DND-41 (cell line): ENCODE measurements around the gene HIBCH.
"Not testable (repeated sequence)": the region's sequence is repeated elsewhere in the genome, so short reads cannot be mapped to it uniquely, and the experiment has no call there.

Source experiments
- ATAC-seq: fragments of 200-7000 bp; cut with Tn5 transposase; 3 replicates; pipeline ENCODE4 v1.9.1; 2021; ENCODE audit warnings: low read depth; ENCODE audit not compliant: insufficient read depth
- DNase-seq: peaks from one replicate; pipeline ENCODE4 v3.0.0-alpha.2; 2020
- H2AFZ ChIP-seq: 2 replicates; pipeline ENCODE4 v1.6.0; 2012; ENCODE audit warnings: low read depth, low read length
- H3K27ac ChIP-seq: 2 replicates; pipeline ENCODE4 v1.5.1; 2012; ENCODE audit warnings: low read length, inconsistent platforms
- H3K27me3 ChIP-seq: fragments of 200-600 bp; sonication (generic); 2 replicates; pipeline ENCODE4 v1.6.0; 2012; ENCODE audit warnings: low read length, mild to moderate bottlenecking, inconsistent platforms; ENCODE audit not compliant: insufficient read depth, poor library complexity
- H3K36me3 ChIP-seq: 2 replicates; pipeline ENCODE4 v1.5.1; 2012; ENCODE audit warnings: low read length, inconsistent platforms; ENCODE audit not compliant: insufficient read depth
- H3K4me1 ChIP-seq: 2 replicates; pipeline ENCODE4 v1.5.1; 2012; ENCODE audit warnings: mild to moderate bottlenecking, low read length; ENCODE audit not compliant: insufficient read depth
- H3K4me2 ChIP-seq: 2 replicates; pipeline ENCODE4 v1.6.0; 2012; ENCODE audit warnings: mild to moderate bottlenecking, moderate library complexity, low read length, inconsistent platforms; ENCODE audit not compliant: insufficient read depth
- H3K4me3 ChIP-seq, 2 experiments: fragments of 200-600 bp in 1 of 2; shearing (Covaris generic) in 1 of 2; 2 replicates each; pipeline ENCODE4 v1.5.1; 2012 to 2016; ENCODE audit warnings: inconsistent platforms in 2 of 2, low read length in 2 of 2, mild to moderate bottlenecking in 2 of 2, low read depth in 1 of 2, moderate library complexity in 1 of 2
- H3K79me2 ChIP-seq: 2 replicates; pipeline ENCODE4 v1.6.0; 2012; ENCODE audit warnings: low read length, inconsistent platforms; ENCODE audit not compliant: insufficient read depth
- H3K9ac ChIP-seq: 2 replicates; pipeline ENCODE4 v1.6.0; 2012; ENCODE audit warnings: low read depth, mild to moderate bottlenecking, inconsistent platforms, low read length, moderate library complexity
- H3K9me3 ChIP-seq: 2 replicates; pipeline ENCODE4 v1.5.1; 2012; ENCODE audit warnings: low read length, moderate library complexity, mild to moderate bottlenecking, inconsistent platforms; ENCODE audit not compliant: insufficient read depth, severe bottlenecking
- H4K20me1 ChIP-seq: 2 replicates; pipeline ENCODE4 v1.6.0; 2012; ENCODE audit warnings: low read length; ENCODE audit not compliant: insufficient read depth
- CTCF ChIP-seq: IDR thresholded peaks from 2 replicates; pipeline ENCODE4 v1.5.1; 2012; ENCODE audit warnings: borderline replicate concordance, low read length, moderate library complexity, mild to moderate bottlenecking; ENCODE audit not compliant: poor library complexity, severe bottlenecking; ENCODE audit errors: extremely low read depth
- EZH2 ChIP-seq: IDR thresholded peaks from 3 replicates; pipeline ENCODE4 v1.6.1; 2012; ENCODE audit warnings: borderline replicate concordance, low read depth, mild to moderate bottlenecking, moderate library complexity, low read length, inconsistent platforms; ENCODE audit not compliant: severe bottlenecking

Gene HIBCH

GRCh38 chr2:190280565-190281350 is 38.9 kb downstream of the HIBCH start:
- Histone ChIP-seq H3K36me3 (peaks cover 25% of the 10 kb centered on the region), H2AFZ (no peak overlapping the region), H3K4me3 (no peak overlapping the region), H4K20me1 (no peaks in the 10 kb centered on the region), H3K4me2 (no peak overlapping the region), H3K79me2 (no peaks in the 10 kb centered on the region), H3K4me1 (no peaks in the 10 kb centered on the region), H3K9me3 (no peaks in the 10 kb centered on the region), H3K9ac (no peak overlapping the region), H3K27me3 (no peaks in the 10 kb centered on the region), H3K27ac (no peak overlapping the region)
- TF ChIP-seq CTCF: no peak
- TF ChIP-seq EZH2: no peak
- no peak for ATAC-seq
- no peak for DNase-seq

GRCh38 chr2:190279256-190280134 is 40.1 kb downstream of the HIBCH start:
- H4K20me1 ChIP-seq, H3K27ac ChIP-seq, H3K4me3 ChIP-seq, ATAC-seq, H3K9me3 ChIP-seq, H3K79me2 ChIP-seq, H3K4me2 ChIP-seq, DNase-seq, H2AFZ ChIP-seq, H3K4me1 ChIP-seq, H3K9ac ChIP-seq, H3K27me3 ChIP-seq: not testable (repeated sequence)
- H3K36me3 ChIP-seq: peaks cover 19% of the 10 kb centered on the region; the same call in 1 of the 2 replicates

- Histone ChIP-seq H3K79me2 (no peaks in the 10 kb centered on the region), H3K36me3 (peaks cover 12% of the 10 kb centered on the region; the same call in 1 of the 2 replicates), H3K4me3 (no peak overlapping the region), H3K4me1 (no peaks in the 10 kb centered on the region), H4K20me1 (no peaks in the 10 kb centered on the region), H3K27me3 (no peaks in the 10 kb centered on the region), H3K27ac (no peak overlapping the region), H3K9ac (no peak overlapping the region), H2AFZ (no peak overlapping the region), H3K4me2 (no peak overlapping the region), H3K9me3 (no peaks in the 10 kb centered on the region)
- ATAC-seq (peak; percentile 53; the same call in 2 of the 3 replicates), DNase-seq (peak; percentile 15)
- TF ChIP-seq CTCF (peak; percentile 46), EZH2 (no peak)
Observed at GRCh38 chr2:190277234-190278112, 42.2 kb downstream of the HIBCH start.
